Measurements from ENCODE around the gene SLC25A23.
"Not testable (repeated sequence)": the region's sequence is repeated elsewhere in the genome, so short reads cannot be mapped to it uniquely, and the experiment has no call there.

SLC25A23 gene

DNA sequence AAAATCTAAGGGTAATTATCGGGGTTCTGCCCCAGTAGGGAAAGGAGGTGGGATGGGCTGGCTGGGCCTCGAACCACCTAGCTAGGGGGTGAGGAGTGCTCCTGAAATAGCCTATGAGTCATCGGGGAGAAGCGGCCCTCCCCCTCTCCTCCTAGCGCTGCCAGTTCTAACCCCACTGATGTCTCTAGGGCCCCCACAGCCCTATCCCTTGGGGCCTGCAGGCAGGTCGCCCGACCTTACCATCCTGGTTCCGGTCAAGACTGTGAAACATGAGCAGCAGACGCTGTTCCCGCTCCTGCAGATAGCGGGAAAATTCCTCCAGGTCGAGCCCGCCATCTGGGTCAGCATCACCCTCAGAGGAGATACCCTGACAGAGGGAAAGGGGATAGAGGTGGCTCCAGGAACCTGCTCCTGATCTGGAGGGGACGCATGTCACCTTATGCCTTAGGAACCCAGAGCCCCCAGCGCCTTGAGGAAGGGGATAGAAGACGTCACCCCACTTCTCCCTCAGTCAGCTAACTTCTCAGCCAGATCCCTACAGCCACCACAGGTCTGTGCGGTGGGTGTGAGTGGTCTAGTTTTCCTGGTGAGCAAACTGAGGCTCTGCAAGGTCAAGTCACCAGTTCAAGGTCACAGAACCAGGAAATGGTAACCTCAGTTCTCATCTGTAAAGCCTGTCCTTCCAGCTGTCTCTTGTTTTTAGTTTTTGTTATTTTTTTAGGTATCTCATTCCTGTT, 1.5 kb downstream of the SLC25A23 start:
- no peak for DNase-seq (ENCODE audit: low read depth in 3 of 3, low spot score in 1 of 3)

DNA sequence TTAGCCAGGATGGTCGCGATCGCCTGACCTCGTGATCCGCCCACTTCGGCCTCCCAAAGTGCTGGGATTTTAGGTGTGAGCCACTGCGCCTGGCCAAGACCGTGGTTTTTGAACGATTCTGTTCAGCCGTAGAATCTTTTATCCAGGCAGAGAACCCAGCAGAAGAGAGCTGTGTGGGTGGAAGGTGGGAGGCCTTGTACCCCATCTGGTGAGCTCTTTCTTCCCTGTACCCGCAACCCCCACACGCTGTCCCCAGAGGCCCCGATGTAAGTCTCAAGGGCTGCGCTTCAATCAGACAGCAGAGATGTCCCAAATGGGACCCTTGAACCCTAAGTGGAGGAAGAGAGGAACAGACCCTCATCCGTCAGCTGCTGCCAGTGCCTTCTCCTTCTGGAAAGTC, 3.7 kb downstream of the SLC25A23 start:
- DNase-seq (ENCODE audit: low read depth in 3 of 3, low spot score in 1 of 3): no peak

DNA sequence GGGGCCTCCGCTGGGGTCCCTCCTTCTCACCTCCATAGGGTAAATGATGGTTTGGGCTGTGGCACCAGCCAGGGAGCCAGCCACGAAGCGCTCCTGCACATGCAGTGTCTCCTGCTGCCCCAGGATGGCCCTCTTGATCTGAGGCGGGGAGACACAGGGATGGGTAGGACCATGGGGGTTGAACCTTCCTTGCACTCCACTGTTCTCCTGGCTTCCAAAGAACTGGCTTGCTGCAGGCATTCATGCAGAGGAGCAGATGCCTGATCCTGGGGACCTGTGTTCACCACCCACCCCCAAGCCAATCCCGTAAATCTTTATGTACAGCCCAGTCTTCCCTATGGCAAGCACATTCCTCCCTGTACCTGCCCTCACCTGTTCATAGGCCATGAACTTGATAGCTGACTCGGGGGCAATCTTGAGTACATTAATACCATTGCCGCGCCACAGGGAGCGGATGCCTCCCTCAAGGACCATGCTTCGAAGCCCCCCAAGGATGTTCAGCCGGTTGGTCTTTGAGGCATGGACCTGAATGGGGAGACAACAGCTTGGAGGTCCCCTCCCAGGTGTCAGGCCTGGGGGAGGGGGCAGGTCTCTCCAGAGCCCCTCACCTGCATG, 5.5 kb downstream of the SLC25A23 start:
- no peak for DNase-seq (ENCODE audit: low read depth in 3 of 3, low spot score in 1 of 3)

DNA sequence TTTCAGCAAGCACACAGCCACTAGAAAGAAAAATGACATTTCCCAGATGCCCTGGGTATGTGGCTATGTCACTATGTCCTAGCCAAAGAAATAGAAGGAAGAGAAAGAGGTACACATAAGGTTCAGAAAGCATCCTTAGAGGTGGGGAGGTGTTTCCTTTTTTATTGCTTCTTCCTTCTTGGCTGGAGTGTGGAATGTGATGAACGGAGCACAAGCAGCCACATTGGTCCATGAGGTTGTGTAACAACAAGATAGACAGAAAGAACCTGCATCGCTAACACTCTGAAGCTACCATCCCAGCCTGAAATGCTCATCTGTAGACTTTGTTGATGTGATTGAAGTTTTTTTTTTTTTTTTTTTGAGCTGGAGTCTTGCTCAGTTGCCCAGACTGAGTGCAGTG, 6.7 kb downstream of the SLC25A23 start:
- no peak for DNase-seq (ENCODE audit: low read depth in 3 of 3, low spot score in 1 of 3)

DNA sequence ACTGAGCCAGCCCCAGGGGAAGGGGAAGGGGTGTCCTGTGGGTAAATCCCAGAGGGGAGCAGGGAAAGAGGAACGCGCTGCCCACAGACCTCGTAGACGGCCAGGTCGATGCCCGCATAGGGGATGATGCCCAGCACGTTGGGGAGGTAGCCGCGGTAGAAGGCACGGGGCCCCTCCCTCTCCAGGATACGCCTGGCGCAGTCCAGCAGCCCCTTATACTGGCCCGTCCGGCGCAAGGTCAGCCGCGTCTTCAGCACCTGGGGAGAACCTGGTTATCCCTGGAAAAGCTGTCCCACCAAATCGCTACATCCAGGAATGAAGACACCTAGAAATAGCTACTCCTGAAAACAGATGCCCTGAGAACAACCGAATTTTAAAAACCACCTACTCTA, 7.4 kb downstream of the SLC25A23 start:
- no peak for DNase-seq (ENCODE audit: low read depth in 3 of 3, low spot score in 1 of 3)

DNA sequence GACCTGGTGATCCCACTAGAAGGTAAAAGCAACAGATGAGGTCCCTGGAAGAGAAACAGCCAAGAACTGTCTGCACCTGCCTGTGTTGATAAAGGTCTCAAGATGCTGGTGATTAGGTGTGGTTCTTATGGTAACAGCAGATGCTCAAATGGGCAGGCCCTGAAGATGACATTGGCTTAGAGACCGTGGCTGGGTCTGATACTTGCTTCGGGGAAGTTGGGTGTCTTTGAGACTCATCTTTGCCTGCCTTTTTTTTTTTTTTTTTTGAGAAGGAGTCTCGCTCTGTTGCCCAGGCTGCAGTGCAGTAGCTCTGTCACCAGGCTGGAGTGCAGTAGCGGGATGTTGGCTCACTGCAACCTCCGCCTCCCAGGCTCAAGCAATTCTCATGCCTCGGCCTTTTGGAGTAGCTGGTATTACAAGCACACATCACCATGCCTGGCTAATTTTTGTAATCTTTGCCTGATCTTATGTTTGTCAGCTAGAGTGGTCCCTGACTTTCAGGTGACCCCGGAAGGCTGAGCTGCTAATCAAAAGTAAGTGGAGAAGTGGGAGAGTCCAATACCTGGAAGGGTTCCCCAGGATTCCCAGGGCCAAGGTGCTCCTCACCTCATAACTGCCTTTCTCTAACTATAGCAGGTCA, 7.9 kb downstream of the SLC25A23 start:
- DNase-seq (ENCODE audit: low read depth in 3 of 3, low spot score in 1 of 3): no peak

DNA sequence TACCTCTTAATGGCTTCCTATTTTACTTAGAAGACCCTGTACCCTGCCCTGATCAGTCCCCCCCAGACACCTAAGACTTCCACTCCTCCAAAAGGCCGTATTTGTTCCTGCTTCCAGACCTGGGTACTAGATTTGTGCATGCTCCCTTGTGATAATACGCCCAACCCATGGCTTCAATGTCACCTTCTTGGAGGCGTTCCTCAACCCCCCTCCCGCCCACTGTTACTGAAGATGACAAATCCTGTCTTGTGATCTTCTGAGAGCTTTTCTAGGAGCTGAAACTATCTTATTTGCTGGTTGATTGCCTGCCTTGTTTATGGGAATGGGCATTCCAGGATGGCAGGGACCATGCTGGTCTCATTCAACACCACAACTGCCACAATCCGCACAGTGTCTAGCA, 9.4 kb downstream of the SLC25A23 start:
- DNase-seq (ENCODE audit: low read depth in 3 of 3, low spot score in 1 of 3): no peak

DNA sequence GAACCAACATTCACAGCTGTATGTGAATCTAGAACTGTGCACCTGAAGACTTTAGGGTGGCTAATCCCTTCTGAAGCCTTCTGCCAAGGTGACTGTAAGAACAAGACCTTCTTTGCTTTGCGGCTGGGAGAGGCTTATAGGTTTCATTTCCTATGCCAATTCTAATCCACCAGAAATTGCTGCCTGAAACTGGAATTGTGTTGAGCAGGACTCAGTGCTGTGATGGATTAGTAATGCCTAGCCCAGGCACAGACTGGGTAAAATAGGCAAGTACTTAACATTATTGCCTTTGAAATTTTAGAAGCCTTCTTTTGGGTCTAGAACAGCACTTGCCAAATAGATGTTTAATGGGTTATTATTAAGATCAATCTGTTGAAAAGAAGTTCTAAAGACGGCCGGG, 11.5 kb downstream of the SLC25A23 start:
- no peak for DNase-seq (ENCODE audit: low read depth in 3 of 3, low spot score in 1 of 3)

DNA sequence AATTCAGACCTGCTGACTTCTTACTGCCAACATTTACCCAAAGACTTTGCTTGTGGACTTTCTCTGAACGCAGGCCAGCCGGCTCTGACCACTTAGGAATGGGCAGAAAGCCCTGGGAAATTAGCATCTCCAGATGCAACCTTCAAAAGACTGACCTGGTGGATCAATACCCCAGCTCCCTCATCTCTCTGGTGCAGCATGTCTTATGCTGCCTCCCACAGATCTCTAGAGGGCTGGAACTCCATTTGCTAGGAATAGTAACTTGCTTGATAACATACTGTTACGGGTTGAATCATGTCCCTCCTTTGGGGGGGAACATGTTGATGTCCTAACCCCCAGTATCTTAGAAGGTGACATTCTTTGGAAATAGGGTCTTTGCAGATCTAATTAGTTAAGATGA, 13.1 kb downstream of the SLC25A23 start:
- no peak for DNase-seq (ENCODE audit: low read depth in 3 of 3, low spot score in 1 of 3)

DNA sequence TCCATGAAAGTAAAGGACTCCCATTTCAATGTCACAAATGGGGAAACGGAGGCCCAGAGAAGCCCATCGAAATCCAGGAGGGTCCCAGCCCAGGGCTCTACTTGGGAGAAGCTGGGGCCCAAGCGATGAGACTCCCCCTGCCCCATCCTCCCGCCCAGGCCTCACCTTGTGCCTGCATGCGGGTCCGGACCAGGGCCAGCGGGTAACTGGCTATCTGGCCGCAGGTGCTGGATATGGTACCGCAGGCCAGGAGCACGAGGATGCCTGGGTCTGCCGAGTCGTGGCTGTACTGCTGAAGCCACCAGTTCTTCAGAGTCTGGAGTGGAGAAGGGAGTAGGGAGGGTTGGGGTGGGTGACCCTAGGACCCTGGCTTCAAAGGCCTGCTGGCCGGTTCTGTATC, 15.6 kb downstream of the SLC25A23 start:
- DNase-seq (ENCODE audit: low read depth in 3 of 3, low spot score in 1 of 3): no peak

DNA sequence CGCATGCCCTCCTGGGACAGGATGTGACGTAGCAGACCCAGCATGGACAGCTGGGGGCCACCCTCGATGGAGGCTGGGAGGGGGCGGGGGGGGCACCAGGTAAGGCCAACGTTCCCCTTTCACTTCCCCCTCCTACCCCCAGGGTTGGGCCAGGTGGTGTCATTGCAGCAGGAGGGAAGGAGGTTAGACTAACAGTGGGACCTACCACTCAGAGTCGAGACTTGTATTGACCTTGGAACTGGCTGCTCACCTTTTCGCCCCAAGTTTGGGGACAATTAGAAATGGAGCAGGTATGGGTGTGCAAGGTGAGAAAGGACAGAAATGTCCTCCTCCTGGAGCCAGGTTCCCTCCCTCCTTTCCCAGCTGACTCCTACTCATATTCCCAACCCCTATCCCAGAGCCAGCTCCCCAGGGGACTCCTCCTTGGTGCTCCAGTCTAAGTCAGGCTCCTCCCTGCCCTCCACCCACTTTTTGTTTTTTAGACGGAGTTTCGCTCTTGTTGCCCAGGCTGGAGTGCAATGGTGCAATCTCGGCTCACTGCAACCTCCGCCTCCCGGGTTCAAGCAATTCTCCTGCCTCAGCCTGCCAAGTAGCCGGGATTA, 17.4 kb downstream of the SLC25A23 start:
- no peak for DNase-seq (ENCODE audit: low read depth in 3 of 3, low spot score in 1 of 3)

DNA sequence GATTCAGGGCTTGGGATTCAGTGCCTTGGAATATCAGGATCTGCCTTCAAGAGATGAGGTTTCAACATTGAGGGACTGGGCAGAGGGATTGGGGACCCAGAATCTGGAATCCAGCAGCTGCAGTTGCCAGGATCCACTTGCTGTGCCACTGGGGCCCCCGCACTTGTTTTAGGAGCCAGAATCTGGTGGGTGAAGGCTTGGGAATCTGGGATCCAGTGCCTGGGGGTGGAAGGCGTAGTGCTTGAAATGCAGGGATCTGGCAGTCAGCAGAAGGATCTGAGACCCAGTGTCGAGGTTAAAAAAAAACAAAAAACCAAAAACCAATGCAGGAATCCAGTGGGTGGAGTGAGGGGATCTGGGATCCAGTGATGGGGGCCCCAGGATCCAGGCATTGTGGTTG, 18.7 kb downstream of the SLC25A23 start:
- DNase-seq (ENCODE audit: low read depth in 3 of 3, low spot score in 1 of 3): no peak

DNA sequence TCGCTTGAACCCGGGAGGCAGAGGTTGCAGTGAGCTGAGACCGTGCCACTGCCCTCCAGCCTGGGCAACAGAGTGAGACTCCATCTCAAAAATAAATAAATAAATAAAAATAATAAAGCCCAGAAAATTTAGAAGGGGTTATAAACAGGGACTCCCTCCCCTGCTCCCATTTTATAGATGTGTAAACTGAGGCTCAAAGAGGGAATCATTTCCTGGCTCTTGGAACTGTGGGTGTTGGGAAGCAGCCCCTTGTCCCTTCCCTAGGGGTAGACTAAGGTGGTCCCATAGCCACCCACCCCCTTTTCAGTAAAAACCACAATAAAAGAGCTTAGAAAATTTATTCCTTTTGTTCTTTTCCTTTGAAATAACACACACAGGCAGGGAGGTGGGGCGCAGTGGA, 19.8 kb downstream of the SLC25A23 start:
- no peak for DNase-seq (ENCODE audit: low read depth in 3 of 3, low spot score in 1 of 3)

DNA sequence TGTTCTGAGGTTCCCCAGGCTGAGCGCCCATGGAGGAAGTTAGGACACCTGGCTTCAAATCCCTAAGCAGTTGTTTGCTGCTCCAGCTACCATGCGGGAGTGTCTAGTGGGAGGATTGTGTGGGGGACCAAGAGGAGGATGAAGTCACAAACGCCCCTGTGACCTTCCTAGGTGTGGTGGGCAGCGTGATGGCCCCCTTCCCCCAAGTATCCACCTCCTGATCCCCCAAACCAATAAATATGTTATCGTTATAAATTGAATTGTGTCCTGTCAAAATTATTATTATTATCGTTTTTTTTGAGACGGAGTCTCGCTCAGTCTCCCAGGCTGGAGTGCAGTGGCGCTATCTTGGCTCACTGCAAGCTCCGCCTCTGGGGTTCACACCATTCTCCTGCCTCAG, 25.9 kb downstream of the SLC25A23 start, which contains the start of gene SLC25A41:
Gene SLC25A41, minus strand, starts transcription at position 101 of the 400 bp plus-strand sequence. Its CDS starts 70 bp downstream, at position 31.
- DNase-seq (ENCODE audit: low read depth in 3 of 3, low spot score in 1 of 3): no peak

DNA sequence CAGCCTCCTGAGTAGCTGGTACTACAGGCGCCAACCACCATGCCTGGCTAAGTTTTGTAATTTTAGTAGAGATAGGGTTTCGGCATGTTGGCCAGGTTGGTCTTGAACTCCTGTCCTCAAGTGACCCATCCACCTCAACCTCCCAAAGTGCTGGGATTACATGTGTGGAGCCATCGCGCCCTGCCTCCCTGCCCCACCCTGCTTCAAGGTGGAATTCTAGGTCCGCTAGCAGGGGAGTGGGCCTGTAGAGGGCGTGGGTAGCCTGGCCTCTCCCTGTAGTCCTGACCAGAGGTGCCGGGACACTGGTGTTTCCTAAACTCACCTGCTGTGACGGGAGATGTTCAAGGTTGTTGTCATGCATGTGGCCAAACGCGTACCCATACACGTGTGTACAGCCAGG, 26.4 kb downstream of the SLC25A23 start:
- DNase-seq (ENCODE audit: low read depth in 3 of 3, low spot score in 1 of 3): no peak

DNA sequence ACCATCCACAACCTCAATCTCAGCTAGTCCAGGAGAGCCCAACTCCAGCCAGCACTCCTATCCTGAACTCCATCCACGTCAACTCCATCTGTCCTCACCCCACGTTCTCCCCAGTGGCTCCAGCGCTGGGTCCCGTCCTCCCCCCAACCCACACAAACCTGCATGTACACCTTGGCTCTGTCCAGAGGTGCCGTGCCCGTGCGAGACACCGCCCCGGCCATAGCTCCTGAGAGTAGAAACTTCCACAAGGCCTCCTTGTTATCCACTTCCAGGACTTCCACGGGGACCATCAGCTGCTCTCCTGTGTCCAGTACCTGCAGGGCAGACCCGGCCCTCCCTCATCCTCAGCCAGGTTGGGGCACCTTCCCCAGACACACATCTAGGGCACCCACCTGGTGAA, 27.7 kb downstream of the SLC25A23 start:
- DNase-seq (ENCODE audit: low read depth in 3 of 3, low spot score in 1 of 3): no peak

DNA sequence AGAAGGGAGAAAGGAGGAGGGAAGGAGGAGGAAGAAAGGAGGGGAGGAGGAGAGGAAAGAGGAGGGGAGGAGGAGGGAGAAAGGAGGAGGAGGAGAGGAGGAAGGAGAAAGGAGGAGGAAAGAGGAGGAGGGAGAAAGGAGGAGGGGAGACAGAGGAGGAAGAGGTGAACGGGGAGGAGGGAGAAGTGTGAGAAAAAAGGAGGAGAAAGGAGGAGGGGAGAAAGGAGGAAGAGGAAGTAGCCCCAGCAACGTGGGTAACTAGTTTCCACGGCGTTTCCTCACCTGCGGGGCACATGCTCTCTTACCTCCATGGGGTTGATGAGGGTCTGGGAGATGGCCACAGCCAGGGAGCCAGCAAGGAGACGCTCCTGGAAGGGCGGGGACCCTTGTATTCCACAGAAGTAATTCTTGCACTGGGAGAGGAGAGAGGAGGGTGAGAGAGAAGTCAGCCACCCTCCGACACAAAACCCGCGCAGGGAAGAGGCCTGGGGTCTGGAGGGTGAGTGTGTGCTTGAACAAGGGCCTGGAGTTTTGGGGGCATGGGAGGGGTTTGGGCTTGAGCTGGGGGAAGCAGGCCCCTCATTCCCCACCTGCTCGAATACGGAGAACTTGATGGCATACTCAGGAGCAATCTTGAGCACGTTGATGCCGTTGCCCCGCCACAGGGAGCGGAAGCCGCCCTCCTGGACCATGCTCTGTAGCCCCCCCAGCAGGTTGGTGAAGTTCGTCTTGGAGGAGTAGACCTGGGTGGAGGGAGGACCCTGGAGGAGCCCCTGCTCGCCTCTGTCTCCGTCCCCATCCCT, 30.0 kb downstream of the SLC25A23 start:
- DNase-seq (ENCODE audit: low read depth in 3 of 3, low spot score in 1 of 3): no peak

DNA sequence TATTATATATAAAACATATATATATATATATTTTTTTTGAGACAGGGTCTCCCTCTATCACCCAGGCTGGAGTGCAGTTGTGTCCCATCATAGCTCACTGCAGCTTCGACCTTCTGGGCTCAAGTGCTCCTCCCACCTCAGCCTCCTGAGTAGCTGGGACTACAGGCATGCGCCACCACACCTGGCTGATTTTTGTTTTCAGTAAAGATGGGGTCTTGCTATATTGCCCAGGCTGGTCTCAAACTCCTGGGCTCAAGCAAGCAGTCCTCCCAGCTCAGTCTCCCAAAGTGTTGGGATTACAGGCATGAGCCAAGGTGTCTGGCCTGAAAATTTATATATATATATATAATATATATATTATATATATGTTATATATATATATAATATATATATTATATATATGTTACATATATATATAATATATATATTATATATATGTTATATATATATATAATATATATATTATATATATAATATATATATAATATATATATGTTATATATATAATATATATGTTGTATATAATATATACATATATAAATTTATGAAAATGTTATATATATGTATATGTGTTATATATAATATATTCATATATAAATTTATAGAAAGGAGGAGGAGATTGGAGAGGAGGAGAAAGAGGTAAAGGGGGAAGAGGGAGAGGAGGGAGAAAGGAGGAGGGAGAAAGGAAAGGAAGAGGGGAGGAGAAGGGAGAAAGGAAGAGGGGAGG, 30.7 kb downstream of the SLC25A23 start:
- DNase-seq (ENCODE audit: low read depth in 3 of 3, low spot score in 1 of 3): not testable (repeated sequence)

DNA sequence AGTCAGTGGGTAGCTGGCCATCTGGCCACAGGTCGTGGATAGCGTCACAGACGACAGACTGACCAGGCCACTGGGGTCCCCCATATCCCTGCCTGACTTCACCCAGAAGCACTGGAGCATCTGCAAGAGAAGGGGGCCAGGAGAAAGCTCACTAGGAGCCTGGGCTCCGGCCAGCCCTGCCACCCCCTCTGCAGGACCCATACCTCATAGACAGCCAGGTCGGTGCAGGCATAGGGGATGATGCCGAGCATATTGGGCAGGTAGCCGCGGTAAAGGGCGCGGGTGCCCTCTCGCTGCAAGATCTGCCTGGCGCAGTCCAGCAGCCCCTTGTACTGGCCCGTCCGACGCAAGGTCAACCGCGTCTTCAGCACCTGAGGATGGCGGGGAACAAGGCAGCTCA, 32.5 kb downstream of the SLC25A23 start:
- DNase-seq (ENCODE audit: low read depth in 3 of 3, low spot score in 1 of 3): no peak

DNA sequence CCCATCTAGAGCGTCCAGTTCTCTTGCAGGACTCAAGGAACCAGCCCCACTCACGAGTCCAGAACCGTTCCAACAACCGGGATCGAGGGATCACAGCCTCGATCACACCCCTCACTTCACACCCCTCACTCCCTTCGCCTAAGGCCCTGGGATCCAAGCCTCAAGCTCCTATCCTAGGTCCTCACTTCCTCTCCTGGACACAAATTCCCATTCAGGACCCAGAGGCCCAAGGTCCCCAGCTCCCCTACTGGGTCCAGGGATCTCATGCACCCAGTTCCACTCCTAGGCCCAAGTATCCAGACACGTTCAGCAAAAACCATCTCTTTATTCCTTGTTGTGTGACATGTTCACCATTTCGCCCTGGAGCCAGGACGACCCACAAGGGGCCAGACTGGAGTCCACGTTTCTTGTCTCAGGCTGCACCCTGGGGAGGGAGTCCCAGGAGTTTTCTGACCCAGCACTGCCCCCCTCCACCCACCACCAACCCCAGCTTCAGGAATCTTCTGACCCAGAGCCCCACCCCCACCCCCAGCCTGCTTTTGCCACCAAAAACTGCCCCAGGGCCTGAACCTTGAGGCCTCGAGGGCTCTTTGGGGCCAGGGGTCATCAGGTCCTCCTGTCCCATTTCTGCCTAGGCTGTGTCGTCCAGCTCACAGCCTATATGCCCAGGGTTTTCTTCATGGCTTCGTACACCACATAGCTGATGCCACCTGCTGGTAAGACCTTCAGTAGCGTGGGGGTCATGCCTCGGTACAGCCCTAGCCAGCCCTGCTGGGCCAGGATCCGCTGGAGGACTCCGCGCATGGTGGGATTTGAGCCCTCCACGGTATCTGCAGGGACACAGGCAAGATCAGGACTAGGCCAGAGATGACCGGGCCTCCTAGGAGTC, 33.6 kb downstream of the SLC25A23 start:
- DNase-seq (ENCODE audit: low read depth in 3 of 3, low spot score in 1 of 3): no peak

Data from stimulated activated CD4-positive, alpha-beta T cell treated with anti-CD3 and anti-CD28 coated beads, TNF-alpha, amount 100 ng/mL, for 1 hour (primary cell).